Neutrophil (primary cell): ENCODE measurements around the gene PPP1R14B.

Source experiments
- H3K27ac ChIP-seq: fragments of 200-600 bp; sonication (generic); 2 replicates; pipeline ENCODE4 v1.5.1; 2016; ENCODE audit warnings: mild to moderate bottlenecking, moderate library complexity
- H3K27me3 ChIP-seq: fragments of 200-600 bp; sonication (generic); 2 replicates; pipeline ENCODE4 v1.6.0; 2016; ENCODE audit warnings: mild to moderate bottlenecking
- H3K36me3 ChIP-seq: fragments of 200-600 bp; sonication (generic); 2 replicates; pipeline ENCODE4 v1.5.1; 2017
- H3K4me1 ChIP-seq, 2 experiments: fragments of 200-600 bp in 1 of 2; sonication (generic) in 1 of 2; 1 replicate in 1 of 2; 2 replicates in 1 of 2; pipeline versions ENCODE4 v1.5.1 to v1.6.1; 2013 to 2016; ENCODE audit warnings: low read depth in 1 of 2, low read length in 1 of 2, mild to moderate bottlenecking in 1 of 2, moderate library complexity in 1 of 2; ENCODE audit not compliant: control insufficient read depth in 1 of 2, insufficient read depth in 1 of 2
- H3K4me3 ChIP-seq, 2 experiments: fragments of 200-600 bp in 1 of 2; sonication (generic) in 1 of 2; 1 replicate in 1 of 2; 2 replicates in 1 of 2; pipeline ENCODE4 v1.5.1; 2013 to 2016; ENCODE audit warnings: low read depth in 1 of 2, low read length in 1 of 2, mild to moderate bottlenecking in 1 of 2, moderate library complexity in 1 of 2
- H3K9me3 ChIP-seq: fragments of 200-600 bp; sonication (generic); 2 replicates; pipeline ENCODE4 v1.5.1; 2016
- CTCF ChIP-seq: fragments of 200-600 bp; sonication (generic); IDR thresholded peaks from 2 replicates; pipeline ENCODE4 v1.5.1; 2016; ENCODE audit warnings: antibody characterized with exemption

The PPP1R14B gene

DNA sequence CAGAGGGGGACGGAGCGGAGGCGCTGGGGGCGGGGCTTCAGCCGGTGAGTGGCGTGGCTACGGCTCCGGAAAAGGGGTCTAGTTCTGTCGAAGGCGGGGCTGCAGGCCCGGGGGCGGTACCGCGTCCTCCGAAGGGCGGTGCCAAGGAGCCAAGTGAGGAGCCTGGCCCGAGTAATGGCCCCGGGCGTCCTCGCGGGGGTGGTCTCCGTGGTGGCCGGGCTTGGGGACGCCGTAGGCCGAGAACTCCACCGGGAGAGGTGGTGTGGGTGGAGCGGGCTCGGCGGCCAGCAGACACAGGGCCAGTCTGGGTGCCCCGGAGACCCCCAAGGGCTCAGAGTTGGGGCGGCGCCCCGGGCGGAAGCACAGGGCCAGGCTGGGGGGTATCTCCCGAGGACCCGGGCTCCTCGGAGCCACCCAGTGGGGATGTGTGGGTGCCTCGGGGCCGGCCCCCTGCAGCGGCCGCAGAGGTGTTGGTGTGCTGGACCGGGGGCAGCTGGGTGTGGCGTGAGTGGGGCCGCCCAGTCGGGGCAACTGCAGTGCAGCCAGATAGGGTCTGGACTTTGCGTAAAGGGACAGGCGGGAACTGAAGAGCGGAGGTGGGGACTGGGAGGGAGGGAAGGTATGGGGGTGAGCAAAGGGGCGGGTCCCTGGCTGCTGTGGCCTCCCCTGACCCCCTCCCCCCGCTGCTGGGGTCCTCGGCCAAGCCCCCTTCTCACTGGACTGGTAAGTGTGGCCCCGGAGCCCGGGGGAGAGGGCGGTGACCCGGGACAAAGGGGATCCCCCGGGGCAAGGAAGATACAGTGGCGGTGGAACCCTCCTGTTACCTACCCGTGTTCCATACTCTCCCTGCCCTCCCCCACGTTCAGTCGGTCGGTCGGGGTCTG is 5.0 kb downstream of the PPP1R14B start:
- peaks cover 67 to 76% of the 10 kb centered on the region in 2 experiments for H3K4me1 ChIP-seq
- no peaks in the 10 kb centered on the region for H3K36me3 ChIP-seq
- no peak for TF ChIP-seq CTCF
- peaks cover 7% of the 10 kb centered on the region for H3K27me3 ChIP-seq
- peak overlapping the region; percentile 89 to 95 for H3K4me3 ChIP-seq
- peak overlapping the region; percentile 96 for H3K27ac ChIP-seq
- no peaks in the 10 kb centered on the region for H3K9me3 ChIP-seq

DNA sequence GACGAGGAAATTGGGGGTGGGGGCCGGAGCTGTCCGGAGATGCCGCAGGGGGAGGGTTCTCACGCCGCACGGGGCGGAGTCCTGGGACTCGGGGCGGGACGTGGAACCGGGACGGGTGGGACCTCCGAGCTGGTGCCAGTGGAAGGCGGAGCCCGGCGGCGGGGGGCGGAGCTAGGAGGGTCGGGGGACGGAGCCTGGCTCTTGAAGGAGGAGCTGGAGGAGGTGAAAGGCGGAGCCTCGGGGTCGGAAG is 5.6 kb downstream of the PPP1R14B start:
- peaks cover 65 to 73% of the 10 kb centered on the region in 2 experiments for H3K4me1 ChIP-seq
- H3K36me3 ChIP-seq = no peaks in the 10 kb centered on the region

GRCh38 chr11:64240435-64241240 is 6.1 kb downstream of the PPP1R14B start, which contains the start of gene FKBP2:
TSS of gene FKBP2 (plus strand) at chr11:64241095. CDS start at chr11:64242388, 1,293 bp downstream.
- Histone ChIP-seq H3K27me3 (peaks cover 3% of the 10 kb centered on the region), H3K4me1 (peaks cover 61 to 68% of the 10 kb centered on the region in 2 experiments), H3K27ac (peak within 1 kb of the TSS; percentile 96), H3K36me3 (no peaks in the 10 kb centered on the region), H3K4me3 (peak within 1 kb of the TSS; percentile 89 to 95), H3K9me3 (no peaks in the 10 kb centered on the region)
- peak; percentile 41 for TF ChIP-seq CTCF

More for the DNA sequence above, 5.6 kb downstream of the PPP1R14B start:
- no peak for TF ChIP-seq CTCF
- H3K27me3 ChIP-seq = peaks cover 6% of the 10 kb centered on the region
- H3K4me3 ChIP-seq = peak overlapping the region; percentile 89 to 95
- no peaks in the 10 kb centered on the region for H3K9me3 ChIP-seq
- H3K27ac ChIP-seq = peak overlapping the region; percentile 96

GRCh38 chr11:64239662-64240434 is 6.9 kb downstream of the PPP1R14B start:
- Histone ChIP-seq H3K9me3 (no peaks in the 10 kb centered on the region), H3K27ac (peak overlapping the region; percentile 96), H3K4me1 (peaks cover 62 to 67% of the 10 kb centered on the region in 2 experiments), H3K27me3 (peaks cover 10% of the 10 kb centered on the region), H3K36me3 (no peaks in the 10 kb centered on the region), H3K4me3 (peak overlapping the region; percentile 89 to 95)
- TF ChIP-seq CTCF = no peak

GRCh38 chr11:64238999-64239398 is 7.7 kb downstream of the PPP1R14B start:
- peaks cover 63 to 68% of the 10 kb centered on the region in 2 experiments for H3K4me1 ChIP-seq
- H3K27me3 ChIP-seq = peaks cover 15% of the 10 kb centered on the region
- peak overlapping the region in 1 of 2 experiments; percentile 95 for H3K4me3 ChIP-seq
- H3K27ac ChIP-seq = peak overlapping the region; percentile 96
- no peaks in the 10 kb centered on the region for H3K9me3 ChIP-seq
- TF ChIP-seq CTCF = no peak
- no peaks in the 10 kb centered on the region for H3K36me3 ChIP-seq
